ENCODE measurements around the gene FAM209A. TPM values are rescaled to one million over a fixed set of nuclear protein-coding genes. Genes with fewer than 3 reads are reported as not detected.

FAM209A gene, protein sequence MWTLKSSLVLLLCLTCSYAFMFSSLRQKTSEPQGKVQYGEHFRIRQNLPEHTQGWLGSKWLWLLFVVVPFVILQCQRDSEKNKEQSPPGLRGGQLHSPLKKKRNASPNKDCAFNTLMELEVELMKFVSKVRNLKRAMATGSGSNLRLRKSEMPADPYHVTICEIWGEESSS
- total RNA-seq (2022; extraction: Qiagen RNA extraction; ENCODE audit: low read depth), result 0.24 to 0.37 TPM (median 0.28 TPM) in 5 replicates

GRCh38 chr20:56524444-56524843 is at the start of gene FAM209A:
Gene FAM209A (plus strand): TSS chr20:56524744. CDS start chr20:56524809, 65 bp downstream.

DNA sequence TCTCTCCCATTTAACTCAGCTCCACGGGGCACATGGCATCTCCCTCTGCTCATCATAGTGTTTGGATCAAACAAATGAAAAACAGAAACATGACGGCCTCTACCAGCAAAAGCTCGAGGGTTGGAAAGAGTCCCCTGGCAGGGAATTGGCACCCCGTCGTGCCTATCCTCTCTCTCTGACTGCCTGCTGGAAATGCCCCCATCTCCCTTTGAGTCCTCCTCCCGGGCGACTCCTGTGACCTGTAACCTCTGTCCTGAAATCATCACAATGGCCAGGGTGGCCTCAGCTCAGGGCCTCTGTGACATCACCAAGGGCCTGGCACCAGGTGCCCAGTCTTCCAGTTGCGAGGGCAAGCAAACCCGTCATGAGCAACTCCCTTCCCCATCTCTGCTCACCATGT is 8.4 kb downstream of the FAM209A start, which contains the start of gene FAM209B:
Gene FAM209B (plus strand): TSS at position 301 of the 400 bp plus-strand sequence. CDS start 96 bp downstream, at position 397.

Other genes starting within 250 kb of the FAM209A start
- gene FAM210B, start 165.8 kb upstream of the FAM209A start, total RNA-seq (2022; extraction: Qiagen RNA extraction; ENCODE audit: low read depth), result 10.0 to 12.7 TPM (median 11.6 TPM) in 5 replicates
- gene AURKA, start 132.5 kb upstream of the FAM209A start, total RNA-seq (2022; extraction: Qiagen RNA extraction; ENCODE audit: low read depth), result 102 to 121 TPM (median 119 TPM) in 5 replicates
- gene CSTF1, start 132.1 kb upstream of the FAM209A start, total RNA-seq (2022; extraction: Qiagen RNA extraction; ENCODE audit: low read depth), result 40.7 to 46.6 TPM (median 41.2 TPM) in 5 replicates
- 0.05 to 0.06 TPM (median 0.06 TPM) in 3 of 5 replicates, not detected in the others for gene CASS4, start 112.5 kb upstream of the FAM209A start, total RNA-seq (2022; extraction: Qiagen RNA extraction; ENCODE audit: low read depth)
- 86.0 to 97.0 TPM (median 91.7 TPM) in 5 replicates for gene RTF2, start 56.1 kb upstream of the FAM209A start, total RNA-seq (2022; extraction: Qiagen RNA extraction; ENCODE audit: low read depth)
- gene FAM209B, start 8.5 kb downstream of the FAM209A start, total RNA-seq (2022; extraction: Qiagen RNA extraction; ENCODE audit: low read depth), result 0.30 to 0.62 TPM (median 0.50 TPM) in 4 of 5 replicates, not detected in the other
- gene TFAP2C, start 104.6 kb downstream of the FAM209A start, total RNA-seq (2022; extraction: Qiagen RNA extraction; ENCODE audit: low read depth), result 13.6 to 16.5 TPM (median 15.4 TPM) in 5 replicates